ENCODE results near the gene DNAAF5. TPM values are rescaled to one million over a fixed set of nuclear protein-coding genes. Genes with fewer than 3 reads are reported as not detected.
"Not testable (repeated sequence)": the region's sequence is repeated elsewhere in the genome, so short reads cannot be mapped to it uniquely, and the experiment has no call there.

DNAAF5 gene
- total RNA-seq, 1 donor from 2014 or later, result 15.3 TPM

DNA sequence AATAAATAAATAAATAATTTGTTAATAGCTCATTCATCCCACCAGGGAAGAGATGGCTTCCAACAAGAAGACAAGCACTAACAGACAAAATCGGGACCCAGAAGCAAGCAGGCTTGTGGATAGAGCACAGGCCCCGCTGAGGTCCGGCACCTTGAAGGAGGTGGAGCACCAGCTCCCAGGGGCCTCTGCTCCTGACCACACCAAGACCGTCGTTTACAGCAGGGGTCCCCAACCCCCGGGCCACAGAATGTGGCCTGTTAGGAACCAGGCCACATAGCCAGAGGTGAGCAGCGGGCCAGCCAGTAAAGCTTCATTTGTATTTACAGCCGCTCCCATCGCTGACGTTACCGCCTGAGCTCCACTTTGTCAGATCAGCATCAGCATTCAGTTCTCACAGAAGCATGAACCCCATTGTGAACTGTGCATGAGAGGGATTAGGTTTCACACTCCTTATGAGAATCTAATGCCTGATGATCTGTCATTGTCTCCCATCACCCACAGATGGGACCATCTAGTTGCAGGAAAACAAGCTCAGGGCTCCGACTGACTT, 72.5 kb downstream of the DNAAF5 start:
- no peak overlapping the region for H3K4me3 Mint-ChIP-seq (ENCODE audit: unreplicated experiment)
- DNase-seq (ENCODE audit: low spot score), result peak; percentile 71
- no peak overlapping the region for H3K27ac Mint-ChIP-seq (ENCODE audit: unreplicated experiment)
- peaks cover 37% of the 10 kb centered on the region for H3K4me1 Mint-ChIP-seq (ENCODE audit: low read depth)
- H3K27me3 Mint-ChIP-seq (ENCODE audit: low read depth), result no peaks in the 10 kb centered on the region
- TF ChIP-seq, protein P1, sequence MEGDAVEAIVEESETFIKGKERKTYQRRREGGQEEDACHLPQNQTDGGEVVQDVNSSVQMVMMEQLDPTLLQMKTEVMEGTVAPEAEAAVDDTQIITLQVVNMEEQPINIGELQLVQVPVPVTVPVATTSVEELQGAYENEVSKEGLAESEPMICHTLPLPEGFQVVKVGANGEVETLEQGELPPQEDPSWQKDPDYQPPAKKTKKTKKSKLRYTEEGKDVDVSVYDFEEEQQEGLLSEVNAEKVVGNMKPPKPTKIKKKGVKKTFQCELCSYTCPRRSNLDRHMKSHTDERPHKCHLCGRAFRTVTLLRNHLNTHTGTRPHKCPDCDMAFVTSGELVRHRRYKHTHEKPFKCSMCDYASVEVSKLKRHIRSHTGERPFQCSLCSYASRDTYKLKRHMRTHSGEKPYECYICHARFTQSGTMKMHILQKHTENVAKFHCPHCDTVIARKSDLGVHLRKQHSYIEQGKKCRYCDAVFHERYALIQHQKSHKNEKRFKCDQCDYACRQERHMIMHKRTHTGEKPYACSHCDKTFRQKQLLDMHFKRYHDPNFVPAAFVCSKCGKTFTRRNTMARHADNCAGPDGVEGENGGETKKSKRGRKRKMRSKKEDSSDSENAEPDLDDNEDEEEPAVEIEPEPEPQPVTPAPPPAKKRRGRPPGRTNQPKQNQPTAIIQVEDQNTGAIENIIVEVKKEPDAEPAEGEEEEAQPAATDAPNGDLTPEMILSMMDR (IDR thresholded peaks at IDR 0.05), result no peak
- H3K9me3 Mint-ChIP-seq (ENCODE audit: low read depth), result no peaks in the 10 kb centered on the region
- H3K36me3 Mint-ChIP-seq (ENCODE audit: low read depth), result peaks cover 2% of the 10 kb centered on the region

DNA sequence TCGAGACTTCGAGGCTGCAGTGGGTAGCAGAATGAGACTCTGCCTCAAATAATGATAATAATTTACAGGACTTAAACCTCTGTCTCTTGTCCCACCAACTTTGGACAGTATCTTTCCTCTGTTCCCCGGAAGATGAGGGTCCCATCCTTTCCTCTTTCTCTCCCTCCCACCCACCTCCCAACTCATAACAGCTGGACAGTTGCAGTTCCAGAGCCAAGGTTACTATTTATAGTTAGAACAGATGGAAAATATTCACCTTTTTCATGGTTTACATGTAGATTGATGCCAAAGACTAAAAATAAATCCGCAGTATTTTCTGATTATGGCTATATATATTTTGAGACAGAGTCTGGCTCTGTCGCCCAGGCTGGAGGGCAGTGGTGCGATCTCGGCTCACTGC, 74.2 kb downstream of the DNAAF5 start:
- DNase-seq (ENCODE audit: low spot score), result no peak
- Mint-ChIP-seq H3K4me1 (ENCODE audit: low read depth) (peaks cover 37% of the 10 kb centered on the region), H3K27ac (ENCODE audit: unreplicated experiment) (peak overlapping the region; percentile 51), H3K27me3 (ENCODE audit: low read depth) (no peaks in the 10 kb centered on the region), H3K9me3 (ENCODE audit: low read depth) (no peaks in the 10 kb centered on the region), H3K4me3 (ENCODE audit: unreplicated experiment) (no peak overlapping the region), H3K36me3 (ENCODE audit: low read depth) (no peaks in the 10 kb centered on the region)
- TF ChIP-seq, protein P1 (IDR thresholded peaks at IDR 0.05), result no peak

DNA sequence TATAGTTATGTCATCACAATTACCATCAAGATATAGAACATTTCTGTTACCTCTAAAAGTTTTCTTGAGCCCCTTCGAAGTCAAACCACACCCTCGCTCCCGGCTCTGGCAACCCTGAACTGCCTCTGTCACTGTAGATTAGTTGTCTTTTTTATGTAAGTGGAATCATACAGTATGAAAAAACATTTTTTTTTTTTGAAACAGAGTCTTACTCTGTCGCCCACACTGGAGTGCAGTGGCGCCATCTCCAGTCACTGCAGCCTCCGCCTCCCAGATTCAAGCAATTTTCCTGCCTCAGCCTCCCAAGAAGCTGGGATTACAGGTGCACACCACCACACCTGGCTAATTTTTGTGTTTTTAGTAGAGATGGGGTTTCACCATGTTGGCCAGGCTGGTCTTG, 74.9 kb downstream of the DNAAF5 start:
- H3K4me3 Mint-ChIP-seq (ENCODE audit: unreplicated experiment); H3K27me3 Mint-ChIP-seq (ENCODE audit: low read depth); H3K27ac Mint-ChIP-seq (ENCODE audit: unreplicated experiment); H3K9me3 Mint-ChIP-seq (ENCODE audit: low read depth); H3K36me3 Mint-ChIP-seq (ENCODE audit: low read depth): not testable (repeated sequence)
- peaks cover 37% of the 10 kb centered on the region for H3K4me1 Mint-ChIP-seq (ENCODE audit: low read depth)
- peak; percentile 4 for DNase-seq (ENCODE audit: low spot score)

DNA sequence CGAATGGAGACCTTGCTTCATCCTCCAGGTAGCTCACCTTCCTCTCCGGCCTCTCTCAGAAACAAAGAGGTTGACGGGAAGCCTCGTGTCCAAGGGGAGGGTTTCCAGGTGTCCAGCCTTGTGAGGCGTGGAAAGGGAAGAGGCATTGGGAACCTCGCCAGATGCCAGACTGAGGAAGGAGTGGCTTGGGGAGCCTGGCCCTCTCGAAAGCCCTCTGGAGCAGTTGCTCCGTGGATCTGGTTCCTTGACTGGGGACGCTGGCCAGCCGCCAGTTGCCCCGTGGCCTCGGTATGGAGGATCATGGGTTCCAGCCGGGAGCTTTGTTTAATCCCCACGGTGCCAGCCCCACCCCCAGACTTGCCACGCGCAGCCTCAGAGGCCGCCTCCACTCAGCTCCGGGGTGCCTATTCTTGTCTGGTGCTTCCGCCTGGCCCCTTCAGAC, 75.5 kb downstream of the DNAAF5 start:
- TF ChIP-seq, protein P1 (IDR thresholded peaks at IDR 0.05), result no peak
- DNase-seq (ENCODE audit: low spot score), result peak; percentile 81
- H3K9me3 Mint-ChIP-seq (ENCODE audit: low read depth), result no peaks in the 10 kb centered on the region
- H3K4me3 Mint-ChIP-seq (ENCODE audit: unreplicated experiment), result no peak overlapping the region
- H3K27ac Mint-ChIP-seq (ENCODE audit: unreplicated experiment), result no peak overlapping the region
- no peaks in the 10 kb centered on the region for H3K36me3 Mint-ChIP-seq (ENCODE audit: low read depth)
- H3K4me1 Mint-ChIP-seq (ENCODE audit: low read depth), result peaks cover 35% of the 10 kb centered on the region
- H3K27me3 Mint-ChIP-seq (ENCODE audit: low read depth), result no peaks in the 10 kb centered on the region

DNA sequence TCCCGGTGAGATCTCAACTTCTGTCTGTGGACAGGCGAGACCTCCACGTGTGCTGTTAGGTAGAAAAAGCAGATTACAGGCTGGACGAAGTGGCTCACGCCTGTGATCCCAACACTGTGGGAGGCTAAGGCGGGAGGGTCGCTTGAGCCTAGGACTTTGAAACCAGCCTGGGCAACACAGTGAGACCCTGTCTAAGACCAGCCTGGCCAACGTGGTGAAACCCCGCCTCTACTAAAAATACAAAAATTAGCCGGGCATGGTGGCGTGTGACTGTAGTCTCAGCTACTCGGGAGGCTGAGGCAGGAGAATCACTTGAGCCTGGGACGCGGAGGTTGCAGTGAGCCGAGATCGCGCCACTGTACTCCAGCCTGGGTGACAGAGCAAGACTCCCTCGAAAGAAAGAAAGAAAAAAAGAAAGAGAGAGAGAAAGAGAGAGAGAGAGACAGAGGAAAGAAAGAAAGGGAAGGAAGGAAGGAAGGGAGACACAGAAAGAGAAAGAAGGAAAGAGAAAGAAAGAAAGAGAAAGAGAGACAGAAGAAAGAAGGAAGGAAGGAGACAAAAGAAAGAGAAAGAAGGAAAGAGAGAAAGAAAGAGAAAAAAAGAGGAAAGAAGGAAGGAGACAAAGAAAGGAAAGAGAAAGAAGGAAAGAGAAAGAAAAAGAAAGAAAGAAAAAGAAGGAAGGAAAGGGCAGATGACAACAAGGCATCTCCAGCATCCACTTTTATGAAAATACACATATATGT, 76.2 kb downstream of the DNAAF5 start:
- no peaks in the 10 kb centered on the region for H3K36me3 Mint-ChIP-seq (ENCODE audit: low read depth)
- no peaks in the 10 kb centered on the region for H3K27me3 Mint-ChIP-seq (ENCODE audit: low read depth)
- H3K9me3 Mint-ChIP-seq (ENCODE audit: low read depth), result no peaks in the 10 kb centered on the region
- peaks cover 28% of the 10 kb centered on the region for H3K4me1 Mint-ChIP-seq (ENCODE audit: low read depth)
- peak; percentile 26 for DNase-seq (ENCODE audit: low spot score)
- TF ChIP-seq, protein P1 (IDR thresholded peaks at IDR 0.05), result no peak
- peak overlapping the region; percentile 63 for H3K27ac Mint-ChIP-seq (ENCODE audit: unreplicated experiment)
- H3K4me3 Mint-ChIP-seq (ENCODE audit: unreplicated experiment), result no peak overlapping the region

DNA sequence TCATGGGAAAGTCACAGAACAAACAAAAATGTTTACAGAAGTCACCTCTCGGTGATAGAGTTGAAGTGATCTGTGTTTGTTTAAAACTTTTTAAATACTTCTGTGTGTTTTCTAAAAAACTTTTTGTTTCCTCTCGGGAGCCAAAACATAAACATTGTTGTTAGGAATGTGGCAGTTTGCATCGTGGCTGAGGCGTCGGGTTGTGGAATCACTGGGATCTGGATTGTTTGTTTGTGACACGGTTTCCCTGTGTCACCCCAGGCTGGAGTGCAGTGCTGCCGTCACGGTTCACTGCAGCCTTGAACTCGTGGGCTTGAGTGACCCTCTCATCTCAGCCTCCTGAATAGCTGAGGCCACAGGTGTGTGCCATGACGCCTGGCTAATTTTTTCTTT, 76.7 kb downstream of the DNAAF5 start:
- DNase-seq (ENCODE audit: low spot score), result peak; percentile 28
- TF ChIP-seq, protein P1 (IDR thresholded peaks at IDR 0.05), result no peak
- Mint-ChIP-seq H3K4me1 (ENCODE audit: low read depth) (peaks cover 23% of the 10 kb centered on the region), H3K36me3 (ENCODE audit: low read depth) (no peaks in the 10 kb centered on the region), H3K9me3 (ENCODE audit: low read depth) (no peaks in the 10 kb centered on the region), H3K27me3 (ENCODE audit: low read depth) (no peaks in the 10 kb centered on the region), H3K4me3 (ENCODE audit: unreplicated experiment) (no peak overlapping the region), H3K27ac (ENCODE audit: unreplicated experiment) (no peak overlapping the region)

DNA sequence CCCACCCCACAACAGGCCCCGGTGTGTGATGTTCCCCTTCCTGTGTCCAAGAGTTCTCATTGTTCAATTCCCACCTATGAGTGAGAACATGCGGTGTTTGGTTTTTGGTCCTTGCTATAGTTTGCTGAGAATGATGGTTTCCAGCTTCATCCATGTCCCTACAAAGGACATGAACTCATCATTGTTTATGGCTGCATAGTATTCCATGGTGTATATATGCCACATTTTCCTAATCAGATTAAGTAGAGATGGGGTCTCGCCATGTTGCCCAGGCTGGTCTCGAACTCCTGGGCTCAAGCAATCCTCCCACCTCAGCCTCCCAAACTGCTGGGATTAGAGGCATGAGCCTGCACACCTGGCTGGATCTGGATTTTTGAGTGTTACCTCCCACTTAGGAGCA, 77.3 kb downstream of the DNAAF5 start:
- not testable (repeated sequence) for H3K36me3 Mint-ChIP-seq (ENCODE audit: low read depth); H3K27ac Mint-ChIP-seq (ENCODE audit: unreplicated experiment); DNase-seq (ENCODE audit: low spot score); H3K4me3 Mint-ChIP-seq (ENCODE audit: unreplicated experiment); H3K27me3 Mint-ChIP-seq (ENCODE audit: low read depth); H3K9me3 Mint-ChIP-seq (ENCODE audit: low read depth)
- peaks cover 23% of the 10 kb centered on the region for H3K4me1 Mint-ChIP-seq (ENCODE audit: low read depth)
